AG09309 (cell line): ENCODE results near the gene DUSP22.

Source experiments
- DNase-seq: peaks from one replicate; pipeline ENCODE4 v3.0.0-alpha.2; 2010; ENCODE audit warnings: low read depth
- H3K4me3 ChIP-seq: 2 replicates; pipeline ENCODE4 v1.5.1; 2011; ENCODE audit warnings: mild to moderate bottlenecking, low read depth, low read length, moderate library complexity; ENCODE audit not compliant: control insufficient read depth
- CTCF ChIP-seq: IDR thresholded peaks from 2 replicates; pipeline ENCODE4 v1.5.1; 2011; ENCODE audit warnings: mild to moderate bottlenecking, low read depth, low read length, inconsistent platforms; ENCODE audit not compliant: insufficient read depth, control insufficient read depth; ENCODE audit errors: missing control alignments

The DUSP22 gene

GRCh38 chr6:364609-365540, 72.6 kb downstream of the DUSP22 start:
- no peak for DNase-seq
- no peak overlapping the region for H3K4me3 ChIP-seq
- TF ChIP-seq CTCF = no peak

- TF ChIP-seq CTCF = no peak
- no peak for DNase-seq
- H3K4me3 ChIP-seq = no peak overlapping the region
These were observed 73.5 kb downstream of the DUSP22 start for GRCh38 chr6:365835-366234.

GRCh38 chr6:366389-367297, 74.4 kb downstream of the DUSP22 start:
- no peak for DNase-seq
- no peak overlapping the region for H3K4me3 ChIP-seq
- no peak for TF ChIP-seq CTCF

GRCh38 chr6:367298-367794, 75.1 kb downstream of the DUSP22 start:
- DNase-seq = no peak
- H3K4me3 ChIP-seq = no peak overlapping the region
- no peak for TF ChIP-seq CTCF

GRCh38 chr6:367891-368630, 75.8 kb downstream of the DUSP22 start:
- TF ChIP-seq CTCF = no peak
- no peak for DNase-seq
- H3K4me3 ChIP-seq = no peak overlapping the region
